OCI-M1 (cell line): ENCODE data around the gene MTA1.

Experiments used
- DNase-seq: peaks from one replicate; lab custom pipeline; 2025; lab: John Stamatoyannopoulos, UW

Gene MTA1

GRCh38 chr14:105424861-105425260 is 5.2 kb downstream of the MTA1 start:
- DNase-seq: no peak

- no peak for DNase-seq
These were observed 6.2 kb downstream of the MTA1 start for GRCh38 chr14:105425823-105426247.

GRCh38 chr14:105426416-105427130 is 6.9 kb downstream of the MTA1 start:
- no peak for DNase-seq

DNA sequence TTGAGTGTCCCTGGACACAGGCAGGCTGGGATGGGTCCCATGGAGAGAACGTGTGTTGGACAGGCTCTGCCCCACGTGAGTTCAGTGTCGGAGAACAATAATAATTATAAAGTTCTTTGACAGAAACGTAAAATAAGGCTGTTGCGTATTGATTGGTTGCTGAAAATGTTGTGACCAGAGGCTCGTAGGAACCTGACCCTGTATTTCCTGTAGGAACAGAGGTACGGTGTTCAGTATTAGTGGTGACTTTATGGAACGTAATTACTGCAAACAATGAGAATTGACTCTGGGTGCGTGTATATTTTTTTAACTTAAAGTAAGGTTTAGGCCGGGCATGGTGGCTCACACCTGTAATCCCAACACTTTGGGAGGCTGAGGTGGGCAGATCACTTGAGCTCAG is 7.8 kb downstream of the MTA1 start:
- no peak for DNase-seq

- DNase-seq: no peak
These were observed 8.4 kb downstream of the MTA1 start for GRCh38 chr14:105427936-105428485.

DNA sequence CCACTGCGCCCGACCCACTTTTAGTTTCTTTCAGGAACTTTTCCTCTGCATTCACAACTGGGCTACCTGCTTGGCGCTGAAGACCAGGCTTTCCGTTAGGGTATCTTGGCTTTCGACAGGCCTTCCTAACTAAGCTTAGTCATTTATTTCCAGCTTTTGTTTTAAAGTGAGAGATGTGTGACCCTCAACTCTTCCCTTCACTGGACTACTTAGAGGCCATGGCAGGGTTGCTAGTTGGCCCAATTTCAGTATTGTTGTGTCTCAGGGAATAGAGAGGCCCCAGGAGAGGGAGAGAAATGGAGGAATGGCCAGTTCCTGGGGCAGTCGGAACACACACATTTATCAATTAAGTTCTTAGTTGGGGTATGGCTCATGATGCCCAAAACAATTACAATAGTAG is 10.4 kb downstream of the MTA1 start:
- no peak for DNase-seq

GRCh38 chr14:105430565-105430964 is 10.9 kb downstream of the MTA1 start:
- no peak for DNase-seq

- DNase-seq: no peak
These were observed 11.6 kb downstream of the MTA1 start for GRCh38 chr14:105431256-105431655.

DNA sequence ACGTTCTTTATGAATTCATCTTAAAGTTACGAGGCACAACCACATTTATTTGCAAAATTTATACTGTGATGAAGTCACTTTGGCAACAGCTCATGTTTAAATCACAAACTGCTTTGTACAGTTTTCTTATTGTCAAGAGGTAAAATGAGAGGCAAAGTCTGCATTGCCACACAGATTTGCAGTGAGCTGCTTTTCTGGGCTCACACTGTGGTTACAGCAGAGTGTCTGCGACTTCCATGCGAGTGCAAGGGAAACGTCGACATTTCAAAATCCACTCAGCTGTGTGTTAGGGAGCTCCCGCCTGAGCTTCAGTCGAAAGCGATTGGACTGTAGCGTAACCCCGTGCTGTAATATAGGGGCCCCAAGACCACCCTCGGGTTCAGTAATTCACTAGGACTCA is 13.0 kb downstream of the MTA1 start:
- DNase-seq: no peak

DNA sequence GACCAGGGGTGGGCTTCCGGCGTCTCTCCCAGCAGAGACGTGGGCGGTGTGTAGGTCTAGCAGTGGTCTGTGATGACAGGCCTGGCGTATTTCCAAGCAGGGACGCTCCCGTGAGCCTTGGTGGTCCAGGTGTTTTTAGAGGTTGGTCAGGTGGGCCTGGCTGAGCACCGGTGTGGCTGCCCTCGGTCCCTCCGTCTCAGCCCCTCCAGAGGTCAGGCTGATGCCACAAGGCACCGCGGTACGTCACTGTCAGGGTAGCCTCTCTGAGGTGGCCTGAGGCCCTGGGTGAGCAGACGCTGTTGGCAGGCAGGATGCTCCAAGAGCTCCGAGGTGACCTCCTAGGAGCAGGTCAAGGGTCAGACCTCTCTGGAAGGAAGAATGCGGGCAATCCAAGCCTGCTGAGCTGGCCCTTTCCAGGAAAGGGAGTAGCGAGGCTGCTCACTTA is 13.6 kb downstream of the MTA1 start:
- no peak for DNase-seq

- DNase-seq: no peak
These were observed 16.8 kb downstream of the MTA1 start for GRCh38 chr14:105436402-105436801.

DNA sequence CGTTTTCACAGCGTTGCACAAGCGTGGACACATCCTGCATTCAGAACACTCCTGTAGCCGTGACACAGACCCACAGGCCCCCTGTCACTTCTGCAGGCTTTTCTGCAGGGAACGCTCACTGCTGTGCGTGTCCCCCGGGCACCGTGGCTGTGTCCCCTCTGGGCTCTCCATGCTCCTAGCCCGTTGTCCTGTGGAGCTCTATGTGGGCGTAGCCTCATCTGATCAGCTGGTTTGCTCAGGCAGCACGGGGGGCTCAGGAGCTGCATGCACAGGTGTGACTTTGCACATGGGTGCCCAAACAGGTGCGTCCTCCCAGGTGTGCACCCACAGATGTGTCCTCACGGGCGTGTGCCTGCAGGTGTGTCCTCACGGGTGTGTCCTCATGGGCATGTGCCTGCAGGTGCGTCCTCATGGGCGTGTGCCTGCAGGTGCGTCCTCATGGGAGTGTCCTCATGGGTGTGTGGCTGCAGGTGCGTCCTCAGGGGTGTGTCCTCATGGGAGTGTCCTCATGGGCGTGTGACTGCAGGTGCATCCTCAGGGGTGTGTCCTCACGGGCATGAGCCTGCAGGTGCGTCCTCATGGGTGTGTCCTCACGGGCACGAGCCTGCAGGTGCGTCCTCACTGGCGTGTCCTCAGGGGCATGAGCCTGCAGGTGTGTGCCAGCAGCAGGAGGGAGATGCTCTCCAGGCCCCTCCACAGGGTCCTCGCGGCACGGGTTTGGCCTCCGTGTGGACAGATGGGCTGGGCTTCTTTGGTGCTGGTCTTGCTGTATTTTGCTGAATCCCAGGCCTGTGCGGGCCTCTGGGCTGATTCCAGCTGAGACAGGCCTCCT is 17.5 kb downstream of the MTA1 start:
- no peak for DNase-seq

DNA sequence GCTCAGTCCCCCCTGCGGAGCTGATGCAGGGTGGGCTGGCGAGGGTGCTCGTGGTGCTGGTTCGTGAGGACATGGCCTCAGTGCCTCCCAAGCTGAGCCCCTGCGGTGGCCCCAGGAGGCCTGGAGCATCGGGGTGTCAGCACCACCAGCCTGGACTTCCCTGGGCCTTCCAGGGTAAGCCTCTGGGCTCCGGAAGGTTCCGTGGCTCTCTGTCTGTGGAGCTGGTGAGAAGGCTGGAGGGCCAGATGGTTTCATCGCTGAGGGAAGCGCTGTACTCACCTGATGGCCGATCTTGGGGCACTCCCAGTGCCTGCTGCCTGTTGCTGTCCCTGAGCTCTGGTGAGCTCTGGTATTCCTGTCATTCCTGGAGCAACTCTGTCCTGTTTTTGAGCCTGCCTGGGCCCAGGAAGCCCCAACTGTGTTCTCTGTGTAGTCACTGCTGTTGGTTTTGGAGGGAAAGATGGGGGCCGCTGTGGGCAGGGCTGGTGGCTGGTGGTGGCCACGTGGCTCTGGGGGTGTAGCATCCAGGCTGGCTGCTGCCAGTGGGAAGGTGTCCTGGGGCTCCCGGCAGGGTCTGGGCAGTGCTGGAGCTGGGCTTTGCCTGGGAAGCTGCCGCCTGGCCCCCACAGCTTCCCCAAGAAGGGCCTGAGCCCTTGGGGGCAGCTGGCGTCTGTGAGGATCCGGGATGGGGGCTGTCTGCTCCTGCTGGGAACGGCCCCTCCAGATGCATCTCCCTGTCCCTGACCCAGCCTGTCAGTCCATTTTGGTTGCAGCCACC is 18.3 kb downstream of the MTA1 start:
- no peak for DNase-seq

DNA sequence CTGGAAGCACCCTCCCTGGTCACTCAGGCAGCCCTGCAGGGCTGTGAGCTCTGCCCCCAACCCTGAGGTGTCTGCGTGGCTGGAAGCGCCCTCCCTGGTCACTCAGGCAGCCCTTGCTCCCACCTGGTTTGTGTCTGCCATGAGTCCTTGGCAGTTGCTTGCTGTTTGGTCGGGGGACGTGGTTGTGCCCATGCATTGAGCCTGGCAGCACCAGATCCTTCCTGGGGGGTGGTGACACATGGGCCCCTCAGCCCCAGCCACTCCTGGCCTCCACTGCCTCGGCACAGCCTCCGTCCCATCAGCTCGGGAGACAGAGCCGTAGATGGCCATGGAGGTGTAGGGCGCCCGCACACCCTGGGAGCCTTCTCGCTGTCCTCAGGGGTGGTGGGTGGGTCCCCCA is 19.6 kb downstream of the MTA1 start:
- DNase-seq: no peak

DNA sequence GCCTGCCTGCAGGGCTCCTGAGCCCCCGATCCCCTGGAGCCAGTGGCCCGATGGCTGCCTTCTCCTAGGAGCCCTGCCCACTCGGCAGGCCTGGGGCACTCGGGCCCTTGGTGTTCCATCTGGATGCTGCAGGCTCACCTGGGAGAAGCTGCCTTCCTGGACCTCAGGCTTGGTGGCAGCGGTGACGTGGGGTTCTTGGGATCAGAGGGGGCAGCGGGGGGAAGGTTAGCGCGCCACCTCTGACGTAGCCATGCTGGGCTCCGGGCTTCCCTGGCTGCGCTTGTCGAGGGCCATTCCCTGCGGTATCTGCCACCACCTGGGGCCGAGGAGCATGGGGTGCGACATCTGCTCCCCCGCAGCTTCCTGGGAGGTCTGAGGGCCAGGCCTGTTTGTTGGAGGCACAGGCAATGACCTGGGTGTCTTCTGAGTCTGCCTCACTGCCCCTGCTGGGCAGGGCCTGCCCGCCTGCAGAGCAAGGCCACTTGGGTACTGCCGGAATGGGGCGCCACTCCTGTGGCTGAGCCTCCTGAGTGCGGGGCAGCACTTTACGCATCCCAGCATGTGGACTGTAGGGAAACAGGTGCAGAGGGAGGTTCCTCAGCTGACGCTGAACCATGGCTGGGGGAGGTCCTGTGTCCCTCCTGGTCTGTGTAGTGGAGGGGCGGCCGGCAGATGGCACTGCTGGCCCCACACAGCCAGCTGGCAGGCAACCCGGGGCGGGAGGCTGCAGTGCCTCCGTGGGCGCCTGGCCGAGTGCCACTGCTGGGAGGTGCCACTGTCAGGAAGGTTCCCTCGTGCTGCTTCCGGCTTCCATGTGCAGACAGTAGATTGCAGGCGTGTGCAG is 20.3 kb downstream of the MTA1 start:
- no peak for DNase-seq

GRCh38 chr14:105440554-105440900 is 20.9 kb downstream of the MTA1 start:
- DNase-seq: no peak

DNA sequence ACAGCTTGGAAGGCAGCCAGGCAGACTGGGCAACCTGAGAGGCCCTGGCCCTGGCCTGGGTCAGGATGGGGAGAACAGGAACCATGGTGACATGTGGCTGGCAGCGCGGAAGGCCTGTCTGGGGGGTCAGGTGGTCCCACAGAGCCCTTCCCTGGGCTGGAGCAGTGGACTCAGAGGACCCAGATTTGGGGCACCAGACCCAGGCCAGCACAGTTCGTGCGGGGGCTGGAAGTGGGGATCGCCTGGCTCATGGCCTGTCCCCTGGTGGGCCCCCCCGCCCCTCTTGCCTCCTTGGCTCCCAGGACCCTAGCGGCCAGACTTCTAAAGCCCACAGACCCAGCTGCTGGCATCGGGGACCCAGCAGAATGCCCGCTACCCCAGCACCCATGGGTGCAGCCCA is 21.4 kb downstream of the MTA1 start:
- no peak for DNase-seq

- DNase-seq: no peak
These were observed 22.5 kb downstream of the MTA1 start for GRCh38 chr14:105442125-105442524.

DNA sequence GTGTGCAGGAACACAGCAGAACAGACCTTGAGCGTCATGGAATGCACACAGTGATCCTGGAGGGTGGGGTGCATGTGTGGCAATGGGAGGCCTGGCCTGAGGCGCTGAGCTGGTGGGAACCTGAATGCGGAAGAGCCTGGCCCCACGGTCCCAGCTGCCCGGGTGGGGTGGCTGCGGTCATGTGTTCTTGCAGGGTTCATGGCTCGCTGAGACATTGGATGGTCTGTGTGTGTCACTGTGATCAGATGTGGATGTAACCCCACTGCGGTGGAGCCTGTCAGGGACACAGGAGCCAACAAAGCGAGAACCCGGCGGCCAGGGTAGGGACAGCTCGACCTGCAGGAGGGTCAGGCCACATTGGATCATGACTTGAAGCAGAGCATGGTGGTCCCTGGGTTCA is 23.2 kb downstream of the MTA1 start:
- no peak for DNase-seq

DNA sequence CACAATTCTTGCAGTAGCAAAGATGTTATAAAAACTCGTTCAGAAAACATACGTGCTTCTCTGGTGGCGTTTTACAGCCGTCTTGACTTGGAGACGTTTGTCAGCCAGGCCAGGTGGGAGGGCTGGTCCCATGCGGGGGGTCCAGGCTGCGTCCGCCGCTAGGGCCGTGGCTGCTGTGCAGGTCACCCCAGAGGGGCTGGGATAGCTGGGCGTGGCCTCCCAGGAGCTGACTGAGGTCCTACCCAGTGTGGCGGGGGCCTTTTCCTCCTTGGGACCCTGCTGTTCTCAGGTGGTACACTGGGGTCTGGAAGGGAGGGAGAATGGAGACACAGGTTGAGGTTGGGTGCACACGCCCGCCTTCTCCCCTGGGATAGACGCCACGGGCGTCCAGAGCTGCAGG is 25.2 kb downstream of the MTA1 start:
- DNase-seq: no peak

DNA sequence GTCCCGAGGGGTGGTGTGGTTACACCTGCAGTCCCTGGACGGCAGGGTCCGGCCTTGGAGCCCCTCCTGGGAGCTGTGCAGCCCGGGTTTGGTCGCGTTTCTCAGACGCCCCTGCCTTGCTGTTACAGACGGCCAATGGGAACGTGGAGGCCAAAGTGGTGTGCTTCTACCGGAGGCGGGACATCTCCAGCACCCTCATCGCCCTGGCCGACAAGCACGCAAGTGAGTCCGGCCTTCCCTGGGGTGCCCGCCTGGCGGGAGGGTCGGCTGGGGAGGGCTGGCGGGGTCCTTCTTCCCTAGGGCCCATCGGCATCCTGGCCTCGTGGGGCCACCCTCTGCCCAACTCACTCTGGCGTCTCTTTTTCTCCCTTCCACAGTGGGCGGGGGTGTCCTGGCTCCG is 25.7 kb downstream of the MTA1 start:
- DNase-seq: no peak
